ENCODE results near the gene PPM1N. TPM values are rescaled to one million over a fixed set of nuclear protein-coding genes. Genes with fewer than 3 reads are reported as not detected.

The PPM1N gene
- total RNA-seq, 1 donor from 2014 or later, result 0.82 TPM

DNA sequence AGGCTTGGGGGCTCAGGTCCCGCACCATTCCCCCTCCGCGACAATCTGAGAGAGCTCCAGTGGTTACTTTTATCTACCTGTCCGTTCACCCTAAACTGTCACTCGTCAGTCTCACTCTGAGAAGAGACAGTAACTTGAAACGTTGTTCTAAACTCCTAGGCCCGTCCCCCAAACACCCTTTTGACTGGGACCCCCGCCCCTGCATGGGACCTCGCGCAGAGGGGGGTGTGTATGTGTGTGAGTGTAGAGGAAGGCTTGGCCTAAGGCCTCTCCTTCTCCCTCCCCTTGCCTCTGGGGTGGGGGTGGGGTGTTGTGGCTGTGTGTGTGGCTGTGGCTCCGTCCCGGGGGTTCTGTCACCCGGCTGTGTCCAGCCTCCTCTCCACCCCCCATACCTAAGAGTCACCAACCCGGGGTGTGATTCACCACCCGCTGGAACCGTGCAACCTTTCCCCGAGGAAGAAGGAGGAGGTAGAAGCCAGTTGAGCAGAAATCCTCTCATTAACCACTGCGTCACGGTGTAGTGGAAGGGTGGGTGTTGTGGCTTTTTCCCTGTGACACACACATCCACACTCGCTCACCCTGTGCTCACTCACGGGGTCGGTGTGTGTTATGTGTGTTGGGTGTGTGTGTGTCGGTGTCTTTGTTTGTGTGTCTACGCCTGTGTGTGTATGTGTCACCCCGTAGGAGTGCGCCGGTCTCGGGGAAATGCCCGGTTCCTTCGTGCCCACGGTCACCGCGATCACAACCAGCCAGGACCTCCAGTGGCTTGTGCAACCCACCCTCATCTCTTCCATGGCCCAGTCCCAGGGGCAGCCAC is 28.1 kb upstream of the PPM1N start:
- FAIRE-seq, result no peak

DNA sequence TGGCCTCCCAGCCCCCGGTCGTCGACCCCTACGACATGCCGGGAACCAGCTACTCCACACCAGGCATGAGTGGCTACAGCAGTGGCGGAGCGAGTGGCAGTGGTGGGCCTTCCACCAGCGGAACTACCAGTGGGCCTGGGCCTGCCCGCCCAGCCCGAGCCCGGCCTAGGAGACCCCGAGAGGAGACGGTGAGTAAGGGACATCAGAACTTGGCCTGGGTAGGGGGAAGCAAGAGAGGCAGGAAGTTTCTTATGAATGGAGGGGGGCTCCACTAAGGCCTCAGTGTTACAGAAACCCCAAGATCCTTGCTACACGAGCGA is 27.5 kb upstream of the PPM1N start:
- FAIRE-seq (no peak), DNase-seq (ENCODE audit: low spot score in 2 of 2) (no peak)

More for the DNA sequence above, 28.1 kb upstream of the PPM1N start:
- DNase-seq (ENCODE audit: low spot score in 2 of 2), result no peak

DNA sequence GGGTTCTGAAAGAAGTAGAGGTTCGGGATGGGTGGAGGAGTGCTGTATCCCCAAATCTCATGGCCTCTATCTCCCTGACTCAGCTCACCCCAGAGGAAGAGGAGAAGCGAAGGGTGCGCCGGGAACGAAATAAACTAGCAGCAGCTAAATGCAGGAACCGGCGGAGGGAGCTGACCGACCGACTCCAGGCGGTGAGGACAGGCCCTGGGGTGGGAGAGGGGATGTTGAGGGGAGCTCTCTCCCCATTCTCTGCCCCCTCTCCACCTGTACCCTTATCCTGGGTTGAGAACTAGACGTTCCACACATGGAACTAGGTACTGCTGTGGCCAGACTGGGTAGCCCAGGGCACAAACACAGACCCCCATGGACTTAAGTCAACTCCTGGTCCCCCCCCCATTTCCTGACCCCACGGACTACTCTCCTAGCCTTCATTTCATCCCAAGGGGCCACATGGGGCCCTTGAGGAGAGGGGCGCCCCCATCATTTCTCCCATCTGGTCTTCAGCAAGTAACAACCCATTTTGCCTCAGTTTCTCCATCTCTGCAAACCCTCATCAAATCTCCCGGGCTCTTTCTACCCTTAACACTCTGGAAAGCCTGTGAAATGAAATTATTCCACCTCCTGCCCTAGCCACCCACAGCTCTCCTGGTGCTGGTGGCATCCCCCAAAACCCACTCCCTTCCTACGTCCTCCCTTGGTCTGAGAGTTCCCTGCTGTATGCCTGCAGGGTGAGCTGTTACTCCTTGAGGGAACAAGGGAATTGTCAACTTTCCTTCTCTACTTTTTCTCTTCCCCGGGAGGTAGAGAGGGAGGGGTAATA is 26.9 kb upstream of the PPM1N start:
- DNase-seq (ENCODE audit: low spot score in 2 of 2) (no peak), FAIRE-seq (no peak)

DNA sequence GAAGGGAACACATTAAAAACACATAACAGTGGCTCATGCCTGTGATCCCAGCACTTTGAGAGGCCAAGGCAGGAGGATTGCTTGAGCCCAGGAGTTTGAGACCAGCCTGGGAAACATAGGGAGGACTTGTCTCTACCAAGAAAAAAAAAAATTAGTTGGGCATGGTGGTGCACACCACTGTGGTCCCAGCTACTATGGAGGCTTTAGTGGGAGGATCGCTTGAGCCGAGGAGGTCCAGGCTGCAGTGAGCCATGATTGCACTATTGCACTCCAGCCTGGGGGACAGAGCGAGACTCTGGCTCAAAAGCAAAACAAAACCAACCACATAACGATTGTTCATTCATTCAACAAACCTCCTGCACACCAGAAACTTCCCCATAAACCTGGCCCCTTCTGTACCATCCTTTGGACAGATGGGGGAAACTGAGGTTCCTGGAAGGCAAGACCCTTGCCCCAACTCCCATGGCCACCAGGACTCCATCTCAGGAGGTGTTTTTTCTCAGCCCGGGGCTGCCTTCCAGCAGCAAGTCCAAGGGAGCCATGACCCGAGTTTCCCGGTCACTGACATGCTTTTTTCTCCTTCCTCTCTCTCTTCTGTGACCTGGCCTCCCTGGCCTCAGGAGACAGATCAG is 26.2 kb upstream of the PPM1N start:
- DNase-seq (ENCODE audit: low spot score in 2 of 2) (no peak), FAIRE-seq (no peak)

DNA sequence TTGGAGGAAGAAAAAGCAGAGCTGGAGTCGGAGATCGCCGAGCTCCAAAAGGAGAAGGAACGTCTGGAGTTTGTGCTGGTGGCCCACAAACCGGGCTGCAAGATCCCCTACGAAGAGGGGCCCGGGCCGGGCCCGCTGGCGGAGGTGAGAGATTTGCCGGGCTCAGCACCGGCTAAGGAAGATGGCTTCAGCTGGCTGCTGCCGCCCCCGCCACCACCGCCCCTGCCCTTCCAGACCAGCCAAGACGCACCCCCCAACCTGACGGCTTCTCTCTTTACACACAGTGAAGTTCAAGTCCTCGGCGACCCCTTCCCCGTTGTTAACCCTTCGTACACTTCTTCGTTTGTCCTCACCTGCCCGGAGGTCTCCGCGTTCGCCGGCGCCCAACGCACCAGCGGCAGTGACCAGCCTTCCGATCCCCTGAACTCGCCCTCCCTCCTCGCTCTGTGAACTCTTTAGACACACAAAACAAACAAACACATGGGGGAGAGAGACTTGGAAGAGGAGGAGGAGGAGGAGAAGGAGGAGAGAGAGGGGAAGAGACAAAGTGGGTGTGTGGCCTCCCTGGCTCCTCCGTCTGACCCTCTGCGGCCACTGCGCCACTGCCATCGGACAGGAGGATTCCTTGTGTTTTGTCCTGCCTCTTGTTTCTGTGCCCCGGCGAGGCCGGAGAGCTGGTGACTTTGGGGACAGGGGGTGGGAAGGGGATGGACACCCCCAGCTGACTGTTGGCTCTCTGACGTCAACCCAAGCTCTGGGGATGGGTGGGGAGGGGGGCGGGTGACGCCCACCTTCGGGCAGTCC is 25.5 kb upstream of the PPM1N start:
- DNase-seq (ENCODE audit: low spot score in 2 of 2) (no peak), FAIRE-seq (no peak)

DNA sequence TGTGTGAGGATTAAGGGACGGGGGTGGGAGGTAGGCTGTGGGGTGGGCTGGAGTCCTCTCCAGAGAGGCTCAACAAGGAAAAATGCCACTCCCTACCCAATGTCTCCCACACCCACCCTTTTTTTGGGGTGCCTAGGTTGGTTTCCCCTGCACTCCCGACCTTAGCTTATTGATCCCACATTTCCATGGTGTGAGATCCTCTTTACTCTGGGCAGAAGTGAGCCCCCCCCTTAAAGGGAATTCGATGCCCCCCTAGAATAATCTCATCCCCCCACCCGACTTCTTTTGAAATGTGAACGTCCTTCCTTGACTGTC is 24.9 kb upstream of the PPM1N start:
- FAIRE-seq, result no peak

DNA sequence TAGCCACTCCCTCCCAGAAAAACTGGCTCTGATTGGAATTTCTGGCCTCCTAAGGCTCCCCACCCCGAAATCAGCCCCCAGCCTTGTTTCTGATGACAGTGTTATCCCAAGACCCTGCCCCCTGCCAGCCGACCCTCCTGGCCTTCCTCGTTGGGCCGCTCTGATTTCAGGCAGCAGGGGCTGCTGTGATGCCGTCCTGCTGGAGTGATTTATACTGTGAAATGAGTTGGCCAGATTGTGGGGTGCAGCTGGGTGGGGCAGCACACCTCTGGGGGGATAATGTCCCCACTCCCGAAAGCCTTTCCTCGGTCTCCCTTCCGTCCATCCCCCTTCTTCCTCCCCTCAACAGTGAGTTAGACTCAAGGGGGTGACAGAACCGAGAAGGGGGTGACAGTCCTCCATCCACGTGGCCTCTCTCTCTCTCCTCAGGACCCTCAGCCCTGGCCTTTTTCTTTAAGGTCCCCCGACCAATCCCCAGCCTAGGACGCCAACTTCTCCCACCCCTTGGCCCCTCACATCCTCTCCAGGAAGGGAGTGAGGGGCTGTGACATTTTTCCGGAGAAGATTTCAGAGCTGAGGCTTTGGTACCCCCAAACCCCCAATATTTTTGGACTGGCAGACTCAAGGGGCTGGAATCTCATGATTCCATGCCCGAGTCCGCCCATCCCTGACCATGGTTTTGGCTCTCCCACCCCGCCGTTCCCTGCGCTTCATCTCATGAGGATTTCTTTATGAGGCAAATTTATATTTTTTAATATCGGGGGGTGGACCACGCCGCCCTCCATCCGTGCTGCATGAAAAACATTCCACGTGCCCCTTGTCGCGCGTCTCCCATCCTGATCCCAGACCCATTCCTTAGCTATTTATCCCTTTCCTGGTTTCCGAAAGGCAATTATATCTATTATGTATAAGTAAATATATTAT is 24.3 kb upstream of the PPM1N start:
- DNase-seq (ENCODE audit: low spot score in 2 of 2) (no peak), FAIRE-seq (no peak)

More for the DNA sequence above, 24.9 kb upstream of the PPM1N start:
- no peak for DNase-seq (ENCODE audit: low spot score in 2 of 2)

DNA sequence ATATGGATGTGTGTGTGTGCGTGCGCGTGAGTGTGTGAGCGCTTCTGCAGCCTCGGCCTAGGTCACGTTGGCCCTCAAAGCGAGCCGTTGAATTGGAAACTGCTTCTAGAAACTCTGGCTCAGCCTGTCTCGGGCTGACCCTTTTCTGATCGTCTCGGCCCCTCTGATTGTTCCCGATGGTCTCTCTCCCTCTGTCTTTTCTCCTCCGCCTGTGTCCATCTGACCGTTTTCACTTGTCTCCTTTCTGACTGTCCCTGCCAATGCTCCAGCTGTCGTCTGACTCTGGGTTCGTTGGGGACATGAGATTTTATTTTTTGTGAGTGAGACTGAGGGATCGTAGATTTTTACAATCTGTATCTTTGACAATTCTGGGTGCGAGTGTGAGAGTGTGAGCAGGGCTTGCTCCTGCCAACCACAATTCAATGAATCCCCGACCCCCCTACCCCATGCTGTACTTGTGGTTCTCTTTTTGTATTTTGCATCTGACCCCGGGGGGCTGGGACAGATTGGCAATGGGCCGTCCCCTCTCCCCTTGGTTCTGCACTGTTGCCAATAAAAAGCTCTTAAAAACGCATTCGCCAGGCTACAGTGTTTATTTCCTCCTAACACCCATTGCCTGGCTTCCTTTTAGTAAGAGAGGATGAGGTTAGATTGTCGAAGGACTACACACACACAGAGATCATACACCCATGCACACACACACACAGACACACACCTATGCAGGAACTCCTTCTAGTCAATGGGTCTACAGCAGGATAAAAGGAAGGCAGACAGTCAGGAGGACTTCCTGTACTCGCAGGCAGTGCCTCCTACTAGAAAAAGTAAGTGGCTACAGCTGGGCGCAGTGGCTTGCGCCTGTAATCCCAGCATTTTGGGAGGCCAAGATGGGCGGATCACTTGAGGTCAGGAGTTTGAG is 23.4 kb upstream of the PPM1N start:
- DNase-seq (ENCODE audit: low spot score in 2 of 2) (no peak), FAIRE-seq (no peak)

DNA sequence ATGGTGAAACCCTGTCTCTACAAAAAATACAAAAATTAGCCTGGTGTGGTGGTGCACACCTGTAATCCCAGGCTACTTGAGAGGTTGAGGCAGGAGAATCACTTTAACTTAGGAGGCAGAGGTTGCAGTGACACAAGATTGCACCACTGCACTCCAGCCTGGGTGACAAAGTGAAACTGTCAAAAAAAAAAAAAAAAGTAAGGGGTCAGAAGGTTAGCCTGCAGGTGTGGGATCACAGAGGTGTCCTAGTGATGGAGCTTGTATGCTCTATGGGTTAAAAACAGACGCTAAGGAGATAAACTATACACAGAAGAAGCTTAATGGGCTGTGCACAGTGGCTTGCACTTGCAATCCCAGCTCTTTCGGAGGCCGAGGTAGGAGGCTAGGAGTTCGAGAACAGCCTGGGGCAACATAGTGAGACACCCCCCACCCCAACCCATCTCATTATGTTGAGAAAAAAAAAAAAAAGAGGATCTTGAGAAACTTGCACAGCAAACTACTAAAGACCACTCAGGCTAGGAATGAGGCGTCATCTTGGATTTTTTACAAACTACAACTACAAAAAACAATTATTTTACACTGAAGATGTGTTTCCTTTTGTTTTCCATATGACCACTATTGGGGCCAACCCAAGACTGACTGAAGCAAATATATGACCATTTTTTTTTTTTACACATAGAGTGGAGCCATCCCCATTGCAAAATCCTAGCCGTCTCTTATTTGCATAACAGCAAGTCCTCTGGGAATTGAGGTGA is 22.5 kb upstream of the PPM1N start:
- no peak for FAIRE-seq

DNA sequence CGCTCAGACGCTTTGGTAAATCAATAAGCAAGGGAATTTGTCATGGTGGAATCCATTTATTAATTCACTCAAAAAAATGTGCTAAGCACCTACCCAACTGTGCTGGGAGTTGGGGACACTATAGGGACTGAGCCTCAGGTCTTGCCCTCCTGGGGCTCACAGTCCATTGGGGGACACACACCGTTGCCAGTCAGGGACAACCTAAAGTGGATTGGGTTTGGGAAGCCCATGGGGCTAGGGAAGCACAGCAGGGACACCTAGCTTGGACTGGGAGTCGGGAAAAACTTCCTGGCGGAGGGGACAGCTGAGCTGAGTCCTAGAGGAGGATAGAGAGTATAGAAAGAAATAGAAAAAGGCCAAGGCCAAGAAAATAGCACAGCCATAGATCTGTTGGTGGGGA is 21.9 kb upstream of the PPM1N start:
- FAIRE-seq (no peak), DNase-seq (ENCODE audit: low spot score in 2 of 2) (no peak)

More for the DNA sequence above, 22.5 kb upstream of the PPM1N start:
- DNase-seq (ENCODE audit: low spot score in 2 of 2), result no peak

DNA sequence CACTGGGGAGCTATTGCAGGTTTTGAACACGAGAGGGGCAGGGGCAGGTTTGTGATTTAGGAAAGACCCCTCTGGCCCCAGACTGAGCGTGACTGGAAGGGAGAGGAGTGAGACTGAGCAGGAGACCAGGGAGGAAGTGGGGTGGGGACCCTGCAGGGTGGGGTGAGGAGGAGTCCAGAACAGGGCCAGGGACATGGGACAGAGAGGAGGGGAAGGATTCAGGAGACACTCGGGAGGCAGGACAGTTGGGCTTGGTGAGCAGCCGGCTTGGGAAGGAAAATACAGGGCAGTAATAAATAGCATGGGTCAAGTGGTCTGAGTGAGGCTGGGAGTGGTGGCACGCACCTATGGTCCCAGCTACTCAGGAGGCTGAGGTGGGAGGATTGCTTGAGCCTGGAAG is 21.1 kb upstream of the PPM1N start:
- no peak for FAIRE-seq
- DNase-seq (ENCODE audit: low spot score in 2 of 2), result no peak

DNA sequence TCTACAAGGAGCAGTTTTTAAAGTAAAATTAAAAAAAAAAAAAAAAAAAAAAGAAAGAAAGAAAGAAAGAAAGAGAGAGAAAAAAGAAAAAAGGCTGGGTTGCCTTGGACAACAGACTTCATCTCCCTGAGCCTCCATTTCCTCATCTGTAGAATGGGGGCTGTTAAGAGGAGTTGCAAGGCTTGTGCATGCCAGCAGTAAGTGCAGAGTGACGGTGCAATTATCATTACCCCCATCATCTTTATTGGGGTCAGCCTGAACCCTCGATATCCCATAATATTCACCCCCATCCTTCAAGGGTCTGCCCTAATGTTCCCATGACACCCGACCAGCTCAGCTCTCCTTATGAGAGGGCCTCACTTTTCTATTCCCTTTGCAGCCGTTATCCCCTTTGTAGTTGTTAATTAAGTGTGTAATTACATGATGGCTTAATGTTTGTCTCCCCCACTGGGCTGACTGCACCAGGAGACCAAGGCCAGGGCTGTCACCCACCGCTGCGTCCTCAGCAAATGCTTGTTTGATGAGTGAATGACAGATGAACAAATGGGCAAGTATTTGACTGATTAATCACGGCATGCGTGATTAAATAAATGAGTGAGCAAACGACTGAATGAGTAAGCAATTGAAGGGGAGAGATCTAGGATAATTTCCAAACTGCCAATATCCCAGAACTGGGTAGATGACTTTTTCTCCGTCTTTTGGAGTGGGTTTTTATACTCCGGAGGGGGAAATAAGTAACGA is 20.4 kb upstream of the PPM1N start:
- DNase-seq (ENCODE audit: low spot score in 2 of 2) (no peak), FAIRE-seq (no peak)

DNA sequence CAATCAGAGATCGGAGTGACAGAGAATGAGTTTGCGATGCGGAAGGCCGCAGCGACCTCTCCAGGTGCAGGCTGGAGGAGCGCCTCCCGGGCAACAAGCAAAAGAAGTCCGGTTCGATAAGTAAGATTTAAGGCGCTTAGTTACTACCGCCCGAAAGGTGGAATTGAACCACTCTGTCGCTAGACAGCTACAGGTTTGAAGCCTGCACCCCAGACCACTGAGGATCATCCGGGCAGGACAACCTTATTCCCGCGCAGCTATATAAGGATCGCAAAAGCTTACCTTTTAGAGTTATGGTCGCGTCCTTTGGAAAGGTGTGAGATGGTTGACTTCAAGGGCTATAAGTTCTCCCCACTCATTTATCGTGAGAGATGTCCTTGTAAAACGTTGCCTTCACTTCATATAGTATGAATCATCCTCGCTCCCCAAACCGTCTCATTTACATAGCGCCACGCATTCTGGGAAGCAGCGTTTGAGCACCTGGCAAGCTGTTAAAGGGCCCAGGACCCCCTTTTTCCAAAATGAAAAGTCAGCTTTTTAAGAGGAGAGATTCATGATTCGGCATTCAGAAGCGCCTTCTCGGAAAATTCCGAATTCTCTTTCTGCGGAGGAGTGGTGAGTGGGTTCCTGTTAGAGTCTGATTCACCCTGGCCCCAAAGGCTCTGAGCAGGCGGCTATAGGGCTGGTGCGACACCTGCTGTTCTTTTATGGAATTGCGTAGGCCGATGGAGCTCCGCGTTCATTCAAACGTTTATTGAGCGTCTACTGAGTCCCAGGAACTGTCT is 19.6 kb upstream of the PPM1N start:
- FAIRE-seq, result no peak

DNA sequence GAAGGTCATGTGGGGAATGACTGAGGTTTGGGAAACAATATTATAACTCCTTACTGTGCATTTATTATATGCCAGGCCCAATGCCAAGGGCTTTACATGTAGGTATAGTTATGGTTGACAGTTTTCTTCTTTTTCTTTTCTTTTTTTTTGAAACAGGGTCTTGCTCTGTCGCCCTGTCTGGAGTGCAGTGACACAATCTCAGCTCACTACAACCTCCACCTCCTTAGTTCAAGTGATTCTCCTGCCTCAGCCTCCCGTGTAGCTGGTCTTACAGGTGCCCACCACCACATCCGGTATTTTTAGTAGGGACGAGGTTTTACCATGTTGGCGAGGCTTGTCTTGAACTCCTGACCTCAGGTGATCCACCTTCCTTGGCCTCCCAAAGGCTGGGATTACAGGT is 15.2 kb upstream of the PPM1N start:
- no peak for DNase-seq (ENCODE audit: low spot score in 2 of 2)
- no peak for FAIRE-seq

More for the DNA sequence above, 19.6 kb upstream of the PPM1N start:
- peak in 1 of 2 donors; percentile 82 for DNase-seq (ENCODE audit: low spot score in 2 of 2)

DNA sequence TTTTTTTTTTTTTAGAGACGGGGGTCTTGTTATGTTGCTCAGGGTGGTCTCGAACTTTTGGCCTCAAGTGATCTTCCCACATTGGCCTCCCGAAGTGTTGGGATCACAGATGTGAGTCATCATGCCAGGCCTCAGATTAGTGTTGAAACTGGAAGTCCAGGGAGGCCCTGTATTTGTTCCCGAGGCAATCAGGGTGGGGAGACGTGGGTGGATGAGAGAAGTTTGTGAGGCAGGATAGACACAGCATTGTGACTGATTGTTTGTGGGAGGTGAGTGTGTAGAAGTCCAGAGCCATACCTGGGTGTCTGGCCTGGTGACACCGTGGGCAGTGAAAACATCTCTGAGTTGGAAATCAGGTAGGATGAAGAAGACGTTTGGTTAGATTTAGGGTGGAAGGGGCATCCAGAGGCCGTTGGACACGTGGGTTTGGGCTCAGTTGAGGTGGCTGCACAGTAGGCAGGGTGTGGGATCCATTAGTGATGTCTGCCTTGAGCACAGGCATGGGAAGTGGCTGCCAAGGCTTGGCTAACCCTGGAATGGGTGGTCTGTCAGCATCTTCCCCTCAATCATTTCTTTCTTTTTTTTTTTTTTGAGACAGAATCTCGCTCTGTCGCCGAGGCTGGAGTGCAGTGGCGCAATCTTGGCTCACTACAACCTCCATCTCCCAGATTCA is 13.8 kb upstream of the PPM1N start:
- FAIRE-seq, result no peak
- no peak for DNase-seq (ENCODE audit: low spot score in 2 of 2)

Data from frontal cortex (tissue), 4 donors.